HepG2 (cell line): ENCODE data around the gene SLC35F6. TPM values are rescaled to one million over a fixed set of nuclear protein-coding genes. Genes with fewer than 3 reads are reported as not detected.

ENCODE experiments used
- ATAC-seq: fragments of 200-7000 bp; cut with Tn5 transposase; 3 replicates; pipeline ENCODE4 v1.9.1; 2020; ENCODE audit warnings: mild to moderate bottlenecking, moderate library complexity
- BruUV-seq: library from RNA; stranded (reverse); fragments of 400-500 nt; replicated peaks from 2 replicates; lab custom pipeline; 2021; lab: Mats Ljungman, UMichigan
- CTCF ChIA-PET: fragments of 300-600 bp; formaldehyde crosslinking; extraction: SDS; loops from one replicate; lab custom pipeline; 2021; ENCODE audit warnings: low total read pairs, inconsistent platforms, low intra/inter-chr PET ratio; lab: Yijun Ruan, JAX
- POLR2A ChIA-PET: fragments of 350-600 bp; sonication (Branson Sonifier 250); formaldehyde crosslinking; loops from one replicate; lab custom pipeline; 2020; ENCODE audit warnings: antibody characterized with exemption, inconsistent platforms; lab: Yijun Ruan, JAX
- DNase-seq: peaks from one replicate; pipeline ENCODE4 v3.0.0-alpha.2; 2015; ENCODE audit warnings: low spot score
- FAIRE-seq: peaks from 3 replicates; lab custom pipeline; 2011; peaks lifted over from hg19 to GRCh38; lab: Jason Lieb, UNC
- H2AFZ ChIP-seq: one replicate; pipeline ENCODE4 v1.6.1; 2011; ENCODE audit warnings: low read length, inconsistent platforms
- H3K27ac ChIP-seq: fragments of 300-600 bp; 3 replicates; pipeline ENCODE4 v1.8.0; 2011; ENCODE audit warnings: mixed run types, mild to moderate bottlenecking, mixed read lengths, low read length, inconsistent platforms; ENCODE audit not compliant: insufficient read depth; ENCODE audit errors: extremely low read length
- H3K27me3 ChIP-seq, 2 experiments: fragments of 200-600 bp in 1 of 2; 2 replicates in 1 of 2; 3 replicates in 1 of 2; pipeline versions ENCODE4 v1.6.0 to v1.8.0; 2011; ENCODE audit warnings: low read length in 2 of 2, mild to moderate bottlenecking in 2 of 2, moderate library complexity in 2 of 2, inconsistent platforms in 1 of 2; ENCODE audit not compliant: insufficient read depth in 2 of 2, control insufficient read depth in 1 of 2
- H3K36me3 ChIP-seq, 2 experiments: fragments of 200-600 bp in 1 of 2; replicated peaks in 1 of 2; 2 replicates in 1 of 2; 3 replicates in 1 of 2; pipeline versions ENCODE4 v1.5.1 to v1.8.0; 2011; ENCODE audit warnings: low read length in 2 of 2, inconsistent platforms in 1 of 2; ENCODE audit not compliant: insufficient read depth in 2 of 2, control insufficient read depth in 1 of 2
- H3K4me1 ChIP-seq: 2 replicates; pipeline ENCODE4 v1.5.1; 2012; ENCODE audit warnings: low read length, inconsistent platforms; ENCODE audit not compliant: insufficient read depth
- H3K4me2 ChIP-seq: 2 replicates; pipeline ENCODE4 v1.6.0; 2011; ENCODE audit warnings: low read depth, low read length, inconsistent platforms
- H3K4me3 ChIP-seq, 3 experiments: fragments of 200-600 bp in 1 of 3; sonication (generic), shearing (Covaris generic) in 1 of 3; replicated peaks in 1 of 3; 2 replicates each; pipeline ENCODE4 v1.5.1; 2011 to 2016; ENCODE audit warnings: low read length in 3 of 3, inconsistent platforms in 2 of 3, low read depth in 2 of 3, mild to moderate bottlenecking in 2 of 3, control low read depth in 1 of 3, mixed read lengths in 1 of 3; ENCODE audit not compliant: insufficient read depth in 1 of 3
- H3K79me2 ChIP-seq: one replicate; pipeline ENCODE4 v1.6.1; 2011; ENCODE audit warnings: low read length, inconsistent platforms; ENCODE audit not compliant: insufficient read depth
- H3K9ac ChIP-seq: 2 replicates; pipeline ENCODE4 v1.6.0; 2011; ENCODE audit warnings: mild to moderate bottlenecking, low read depth, low read length, inconsistent platforms; ENCODE audit not compliant: insufficient read depth
- H3K9me3 ChIP-seq: 2 replicates; pipeline ENCODE4 v1.5.1; 2012; ENCODE audit warnings: mild to moderate bottlenecking, low read length
- H4K20me1 ChIP-seq: 2 replicates; pipeline ENCODE4 v1.6.0; 2011; ENCODE audit warnings: inconsistent platforms, mild to moderate bottlenecking, low read length, moderate library complexity; ENCODE audit not compliant: insufficient read depth
- ARID2 ChIP-seq: sonication (generic); formaldehyde crosslinking; IDR thresholded peaks from 2 replicates; pipeline ENCODE4 v1.8.1; 2022; ENCODE audit warnings: mild to moderate bottlenecking, missing genetic modification reagents, borderline replicate concordance
- ATF6 ChIP-seq: sonication (generic); formaldehyde crosslinking; conservative IDR thresholded peaks from 2 replicates; pipeline ENCODE4 v1.4.0; 2020; ENCODE audit warnings: missing genetic modification reagents
- BRCA1 ChIP-seq: sonication (generic); formaldehyde crosslinking; IDR thresholded peaks from 2 replicates; pipeline ENCODE4 v1.4.0; 2020; ENCODE audit warnings: missing genetic modification reagents
- E2F1 ChIP-seq: sonication (generic); formaldehyde crosslinking; IDR thresholded peaks from 2 replicates; pipeline ENCODE4 v1.5.0; 2020; ENCODE audit warnings: missing genetic modification reagents
- FOXK2 ChIP-seq: fragments of 450-650 bp; IDR thresholded peaks from 2 replicates; pipeline ENCODE4 v1.6.1; 2016
- HDAC6 ChIP-seq: fragments of 200-600 bp; sonication (generic); IDR thresholded peaks from 2 replicates; pipeline ENCODE4 v1.7.0; 2017; ENCODE audit warnings: mild to moderate bottlenecking, antibody characterized with exemption, low read length, low read depth
- HES4 ChIP-seq: sonication (generic); formaldehyde crosslinking; IDR thresholded peaks from 2 replicates; pipeline ENCODE4 v1.9.0; 2021; ENCODE audit warnings: mild to moderate bottlenecking, missing genetic modification reagents, borderline replicate concordance
- HNRNPH1 ChIP-seq: fragments of 200-400 bp; formaldehyde crosslinking; optimal IDR thresholded peaks from 2 replicates; pipeline ENCODE3; 2017; ENCODE audit warnings: mild to moderate bottlenecking, low read depth, low read length
- HNRNPK ChIP-seq: fragments of 200-400 bp; formaldehyde crosslinking; IDR thresholded peaks from 2 replicates; pipeline ENCODE4 v1.6.1; 2018; ENCODE audit warnings: low read length, low read depth, moderate library complexity, mild to moderate bottlenecking; ENCODE audit not compliant: poor library complexity, severe bottlenecking
- KDM5A ChIP-seq: fragments of 200-600 bp; sonication (generic); IDR thresholded peaks from 2 replicates; pipeline ENCODE4 v1.7.0; 2018; ENCODE audit warnings: antibody characterized with exemption, mild to moderate bottlenecking, low read length, borderline replicate concordance
- MEIS2 ChIP-seq: sonication (generic); formaldehyde crosslinking; IDR thresholded peaks from 2 replicates; pipeline ENCODE4 v1.9.0; 2021; ENCODE audit warnings: mild to moderate bottlenecking, missing genetic modification reagents
- NFATC3 ChIP-seq: sonication (generic); formaldehyde crosslinking; IDR thresholded peaks from 2 replicates; pipeline ENCODE4 v1.5.1; 2020; ENCODE audit warnings: mild to moderate bottlenecking, missing genetic modification reagents
- RELA ChIP-seq: sonication (generic); formaldehyde crosslinking; IDR thresholded peaks from 2 replicates; pipeline ENCODE4 v1.4.0; 2020; ENCODE audit warnings: missing genetic modification reagents
- SMAD9 ChIP-seq: sonication (generic); formaldehyde crosslinking; IDR thresholded peaks from 2 replicates; pipeline ENCODE4 v1.5.1; 2020; ENCODE audit warnings: mild to moderate bottlenecking, missing genetic modification reagents
- SNAI1 ChIP-seq: sonication (generic); formaldehyde crosslinking; IDR thresholded peaks from 2 replicates; pipeline ENCODE4 v1.5.0; 2020; ENCODE audit warnings: mild to moderate bottlenecking, missing genetic modification reagents, borderline replicate concordance
- SOX5 ChIP-seq: IDR thresholded peaks from 2 replicates; pipeline ENCODE4 v1.6.1; 2016; ENCODE audit warnings: borderline replicate concordance
- SRF ChIP-seq: IDR thresholded peaks from 2 replicates; pipeline ENCODE4 v1.6.1; 2011; ENCODE audit warnings: mild to moderate bottlenecking, low read depth, low read length, moderate library complexity
- ZFP90 ChIP-seq: sonication (generic); formaldehyde crosslinking; IDR thresholded peaks from 2 replicates; pipeline ENCODE4 v1.8.0; 2022; ENCODE audit warnings: missing genetic modification reagents, mild to moderate bottlenecking, inconsistent platforms, borderline replicate concordance
- WGBS: methylation state at CpG from one replicate; pipeline ENCODE4 v1.1.6; 2017; ENCODE audit warnings: low lambda C conversion rate; 5-methylcytosine and 5-hydroxymethylcytosine counted together
- in situ Hi-C: cut with HindIII; loops from 2 replicates; pipeline ENCODE4 v1.10.0; 2017; ENCODE audit warnings: low pct_unique_long_range_greater_than_20kb; ENCODE audit not compliant: extremely low pct_ligation_motif_present
- intact Hi-C: fragments of 100-400 bp; cut with micrococcal nuclease; formaldehyde crosslinking; loops from one replicate; pipeline ENCODE4 v1.10.0; 2022; ENCODE audit not compliant: unreplicated experiment
- polyA plus RNA-seq, 8 experiments: library from polyadenylated mRNA; depleted of rRNA in 3 of 8; stranded (reverse) in 7 of 8; unstranded in 1 of 8; fragments of >200 nt; fragmentation: Illumina TruSeq in 4 of 8; extraction: Trizol in 4 of 8; gene quantifications; 2 replicates each; pipeline versions ENCODE4 v1.2.1 to v1.2.3, GENCODE V29; 2011 to 2016; ENCODE audit warnings: low read depth in 4 of 8, missing spikeins in 1 of 8, mixed read lengths in 1 of 8; ENCODE audit not compliant: insufficient read depth in 1 of 8
- total RNA-seq, 5 experiments: library from RNA; depleted of rRNA; stranded (reverse); fragments of >200 nt; fragmentation: Illumina TruSeq; extraction: Trizol; gene quantifications; 2 replicates each; pipeline ENCODE4 v1.2.3, GENCODE V29; 2016; ENCODE audit warnings: low read depth in 1 of 5

SLC35F6 gene
- total and polyA plus RNA-seq, 2 of the 13 experiments (the other 11 are each of a cell fraction or from before 2014, with no cell fraction given) = 15.2 to 21.2 TPM

GRCh38 chr2:26820932-26821331 is 56.8 kb downstream of the SLC35F6 start:
- POLR2A ChIA-PET = no interaction called here
- no peak overlapping the region for H2AFZ ChIP-seq
- intact Hi-C loops (no loop called here), in situ Hi-C loops (no loop called here)
- H3K36me3 ChIP-seq = no peaks in the 10 kb centered on the region
- TF ChIP-seq SRF (peak; percentile 89), HNRNPH1 (no peak)
- CTCF ChIA-PET = no interaction called here
- ATAC-seq (no peak), FAIRE-seq (no peak), DNase-seq (no peak)
- WGBS = 32% methylated on average over 7 of the region's 7 CpGs
- H4K20me1 ChIP-seq = no peaks in the 10 kb centered on the region
- no peak overlapping the region for H3K9ac ChIP-seq
- H3K4me1 ChIP-seq = no peaks in the 10 kb centered on the region
- H3K4me3 ChIP-seq = no peak overlapping the region
- H3K79me2 ChIP-seq = no peaks in the 10 kb centered on the region
- no peaks in the 10 kb centered on the region for H3K9me3 ChIP-seq
- peaks cover 0 to 23% of the 10 kb centered on the region in 2 experiments; a peak in 3 of 5 replicates for H3K27me3 ChIP-seq
- no peak overlapping the region for H3K4me2 ChIP-seq
- H3K27ac ChIP-seq = no peak overlapping the region
- BruUV-seq = no TSS peak

GRCh38 chr2:26822877-26823276 is 58.8 kb downstream of the SLC35F6 start:
- Histone ChIP-seq H3K9me3 (no peaks in the 10 kb centered on the region), H3K4me1 (no peaks in the 10 kb centered on the region), H3K27me3 (peaks cover 0 to 23% of the 10 kb centered on the region in 2 experiments; a peak in 3 of 5 replicates), H3K9ac (no peak overlapping the region), H3K36me3 (no peaks in the 10 kb centered on the region), H4K20me1 (no peaks in the 10 kb centered on the region), H3K4me2 (no peak overlapping the region), H3K79me2 (no peaks in the 10 kb centered on the region), H3K4me3 (no peak overlapping the region), H3K27ac (no peak overlapping the region), H2AFZ (no peak overlapping the region)
- ATAC-seq (no peak), FAIRE-seq (no peak), DNase-seq (no peak)
- intact Hi-C loops (no loop called here), in situ Hi-C loops (no loop called here)
- whole genome bisulfite sequencing = 67% methylated on average over 6 of the region's 6 CpGs
- BruUV-seq = no TSS peak
- ChIA-PET POLR2A (no interaction called here), CTCF (no interaction called here)
- TF ChIP-seq HES4 (no peak), SOX5 (CRISPR knock-in tag) (no peak), SNAI1 (CRISPR knock-in tag) (no peak), HNRNPK (no peak), ATF6 (CRISPR knock-in tag) (no peak), ARID2 (CRISPR knock-in tag) (no peak), BRCA1 (CRISPR knock-in tag) (no peak), MEIS2 (CRISPR knock-in tag) (no peak), FOXK2 (no peak), HDAC6 (no peak), E2F1 (CRISPR knock-in tag) (no peak), SMAD9 (no peak), ZFP90 (no peak), NFATC3 (CRISPR knock-in tag) (no peak), KDM5A (no peak), RELA (no peak)
